ENCODE measurements around the gene ALG2. TPM values are rescaled to one million over a fixed set of nuclear protein-coding genes. Genes with fewer than 3 reads are reported as not detected.

ALG2 gene
- total RNA-seq, 1 donor from 2014 or later = 35.4 TPM

DNA sequence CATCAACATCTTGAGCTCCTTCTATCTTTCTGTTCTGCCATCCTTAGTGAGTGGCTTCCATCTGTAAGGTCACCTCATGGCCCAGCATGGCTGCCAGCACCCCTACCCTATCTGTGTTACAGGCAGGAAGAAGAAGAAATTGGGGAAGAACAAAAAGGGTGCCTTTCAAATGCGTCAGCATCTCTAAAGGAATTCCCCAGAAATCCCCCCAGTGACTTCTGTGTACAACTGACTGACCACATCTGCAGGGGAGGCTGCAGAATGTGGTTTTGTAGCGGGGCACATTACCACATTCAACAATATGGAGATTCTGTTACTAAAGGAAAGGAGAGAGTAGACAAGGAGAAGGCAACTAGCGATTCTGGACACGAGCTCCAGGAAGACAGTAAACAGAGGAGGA lies 40.1 kb downstream of the ALG2 start:
- DNase-seq (no peak), ATAC-seq (no peak)
- intact Hi-C loops (cut with DNase I) = no loop called here
- no peaks in the 10 kb centered on the region for H3K36me3 ChIP-seq
- no peaks in the 10 kb centered on the region for H3K27me3 ChIP-seq (ENCODE audit: low read depth)
- peaks cover 13% of the 10 kb centered on the region for H3K4me1 ChIP-seq
- TF ChIP-seq, protein P1, sequence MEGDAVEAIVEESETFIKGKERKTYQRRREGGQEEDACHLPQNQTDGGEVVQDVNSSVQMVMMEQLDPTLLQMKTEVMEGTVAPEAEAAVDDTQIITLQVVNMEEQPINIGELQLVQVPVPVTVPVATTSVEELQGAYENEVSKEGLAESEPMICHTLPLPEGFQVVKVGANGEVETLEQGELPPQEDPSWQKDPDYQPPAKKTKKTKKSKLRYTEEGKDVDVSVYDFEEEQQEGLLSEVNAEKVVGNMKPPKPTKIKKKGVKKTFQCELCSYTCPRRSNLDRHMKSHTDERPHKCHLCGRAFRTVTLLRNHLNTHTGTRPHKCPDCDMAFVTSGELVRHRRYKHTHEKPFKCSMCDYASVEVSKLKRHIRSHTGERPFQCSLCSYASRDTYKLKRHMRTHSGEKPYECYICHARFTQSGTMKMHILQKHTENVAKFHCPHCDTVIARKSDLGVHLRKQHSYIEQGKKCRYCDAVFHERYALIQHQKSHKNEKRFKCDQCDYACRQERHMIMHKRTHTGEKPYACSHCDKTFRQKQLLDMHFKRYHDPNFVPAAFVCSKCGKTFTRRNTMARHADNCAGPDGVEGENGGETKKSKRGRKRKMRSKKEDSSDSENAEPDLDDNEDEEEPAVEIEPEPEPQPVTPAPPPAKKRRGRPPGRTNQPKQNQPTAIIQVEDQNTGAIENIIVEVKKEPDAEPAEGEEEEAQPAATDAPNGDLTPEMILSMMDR (IDR thresholded peaks at IDR 0.05) = no peak
- H3K4me3 ChIP-seq = no peak overlapping the region
- no peak overlapping the region for H3K27ac ChIP-seq
- no peaks in the 10 kb centered on the region for H3K9me3 ChIP-seq

DNA sequence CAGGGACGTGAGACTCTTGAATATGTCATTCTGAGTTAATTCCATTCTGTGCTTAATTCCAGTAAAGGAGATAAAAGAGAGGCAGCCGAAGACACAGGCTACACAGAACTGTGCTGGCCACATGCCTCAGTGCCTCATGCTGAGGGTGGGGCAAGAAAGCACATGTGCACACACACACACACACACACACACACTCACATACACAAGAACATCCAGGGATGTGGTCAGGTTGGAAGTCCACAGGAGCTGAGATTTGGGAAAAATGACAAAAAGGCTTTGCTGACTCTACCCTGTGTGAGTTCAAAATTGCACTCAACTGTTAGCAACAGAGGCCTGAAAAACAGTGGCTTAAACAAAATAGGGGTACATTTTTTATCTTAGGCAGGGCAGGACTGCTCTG lies 40.5 kb downstream of the ALG2 start:
- Histone ChIP-seq H3K27me3 (ENCODE audit: low read depth) (no peaks in the 10 kb centered on the region), H3K4me3 (no peak overlapping the region), H3K36me3 (no peaks in the 10 kb centered on the region), H3K4me1 (peaks cover 13% of the 10 kb centered on the region), H3K9me3 (no peaks in the 10 kb centered on the region), H3K27ac (no peak overlapping the region)
- intact Hi-C loops (cut with DNase I) = no loop called here
- TF ChIP-seq, protein P1 (IDR thresholded peaks at IDR 0.05) = no peak
- ATAC-seq = no peak
- DNase-seq = no peak

DNA sequence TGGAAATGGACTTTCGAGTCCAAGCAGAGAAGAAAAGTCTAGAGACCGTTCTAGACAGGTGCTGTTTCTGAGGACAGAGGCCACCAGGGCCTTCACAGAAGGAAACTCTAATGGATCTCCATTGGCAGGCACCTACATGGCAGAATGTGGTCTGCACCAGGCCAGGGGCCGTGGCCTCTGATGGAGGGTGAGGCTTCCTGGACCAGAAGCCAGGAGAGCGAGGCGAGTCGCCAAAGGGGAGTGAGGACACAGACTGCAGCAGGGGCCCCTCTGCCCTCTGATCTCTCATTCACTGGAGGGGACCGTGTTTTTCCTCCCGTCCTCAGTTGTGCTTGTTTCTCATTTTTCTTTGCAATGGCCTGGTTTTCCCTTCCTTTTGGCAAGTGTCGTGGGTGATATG lies 41.1 kb downstream of the ALG2 start:
- no peak for ATAC-seq
- Histone ChIP-seq H3K27me3 (ENCODE audit: low read depth) (no peaks in the 10 kb centered on the region), H3K4me3 (no peak overlapping the region), H3K36me3 (no peaks in the 10 kb centered on the region), H3K4me1 (peaks cover 13% of the 10 kb centered on the region), H3K9me3 (no peaks in the 10 kb centered on the region), H3K27ac (no peak overlapping the region)
- intact Hi-C loops (cut with DNase I) = no loop called here
- DNase-seq = no peak
- TF ChIP-seq, protein P1 (IDR thresholded peaks at IDR 0.05) = no peak

DNA sequence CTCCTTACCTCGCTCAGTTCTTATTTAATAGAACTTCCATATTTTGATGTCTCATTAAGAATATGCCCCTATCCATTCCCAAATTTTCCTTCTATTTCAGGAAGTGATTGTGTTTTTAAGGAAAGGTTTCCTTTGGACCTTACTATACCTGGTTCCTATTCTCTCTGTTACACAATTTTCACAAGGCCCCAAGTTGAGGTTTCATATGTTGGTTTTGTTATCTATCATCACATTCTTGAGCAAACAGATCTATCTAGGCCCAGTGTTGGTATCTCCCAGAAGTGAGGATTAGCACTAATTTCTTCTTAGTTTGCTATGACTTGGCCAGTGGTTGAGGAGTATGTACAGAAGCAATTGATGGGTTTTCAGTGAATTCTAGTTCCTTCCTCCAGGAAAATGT lies 41.5 kb downstream of the ALG2 start:
- no peaks in the 10 kb centered on the region for H3K9me3 ChIP-seq
- no peaks in the 10 kb centered on the region for H3K36me3 ChIP-seq
- intact Hi-C loops (cut with DNase I) = no loop called here
- peaks cover 12% of the 10 kb centered on the region for H3K4me1 ChIP-seq
- H3K27ac ChIP-seq = no peak overlapping the region
- TF ChIP-seq, protein P1 (IDR thresholded peaks at IDR 0.05) = no peak
- H3K27me3 ChIP-seq (ENCODE audit: low read depth) = no peaks in the 10 kb centered on the region
- ATAC-seq (no peak), DNase-seq (no peak)
- no peak overlapping the region for H3K4me3 ChIP-seq

DNA sequence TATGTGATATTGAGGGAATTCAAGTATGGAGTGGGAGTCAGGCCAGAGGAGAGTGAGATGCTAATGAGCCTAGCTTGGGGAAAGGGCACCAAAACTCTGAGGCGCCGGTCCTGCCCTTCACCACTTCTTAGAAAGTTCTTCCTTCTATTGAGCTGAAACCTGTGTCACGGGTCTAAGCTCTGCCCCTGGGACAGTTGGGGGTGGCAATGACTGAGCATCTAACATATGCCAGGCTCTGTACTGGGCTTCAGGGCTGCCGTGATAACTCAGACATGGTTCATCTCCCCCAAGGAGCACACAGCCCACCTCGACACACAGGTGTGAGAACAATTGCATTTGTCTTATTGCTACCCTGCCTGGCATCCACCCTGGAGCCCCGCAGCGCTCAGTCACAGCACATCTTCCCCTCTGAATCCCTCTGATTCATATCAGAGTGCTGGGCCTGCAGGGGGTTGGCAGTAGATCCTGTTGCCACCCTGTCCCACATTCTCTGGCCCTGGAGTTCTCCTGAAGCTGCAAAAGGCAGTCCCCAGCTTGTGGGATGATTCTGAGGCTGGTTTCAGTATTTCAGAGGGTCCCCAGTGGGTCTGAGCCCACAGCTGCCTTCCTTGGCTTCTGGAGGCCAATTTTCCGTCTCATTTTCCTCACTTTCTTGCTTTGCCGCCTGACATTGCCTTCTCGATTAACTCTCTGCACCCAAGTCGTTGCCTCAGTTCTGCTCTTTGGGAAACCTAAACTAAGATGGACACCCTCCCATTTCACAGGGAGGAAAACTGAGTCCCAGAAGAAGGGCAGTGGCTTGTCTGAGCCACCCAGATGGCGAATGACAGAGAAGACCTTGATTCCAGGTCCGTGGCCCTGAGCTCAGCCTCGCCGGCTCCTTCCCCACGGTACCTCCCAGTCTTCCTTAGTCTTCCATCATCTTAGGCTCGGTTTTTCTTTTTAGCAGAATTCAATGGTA lies 42.5 kb downstream of the ALG2 start:
- no peaks in the 10 kb centered on the region for H3K36me3 ChIP-seq
- H3K9me3 ChIP-seq = no peaks in the 10 kb centered on the region
- no peak for DNase-seq
- ATAC-seq = no peak
- intact Hi-C loops (cut with DNase I) = no loop called here
- no peak overlapping the region for H3K27ac ChIP-seq
- TF ChIP-seq, protein P1 (IDR thresholded peaks at IDR 0.05) = no peak
- peaks cover 2% of the 10 kb centered on the region for H3K4me1 ChIP-seq
- H3K4me3 ChIP-seq = no peak overlapping the region
- no peaks in the 10 kb centered on the region for H3K27me3 ChIP-seq (ENCODE audit: low read depth)

Data from lower lobe of right lung (tissue), 2 donors.